HL-60 (cell line): ENCODE measurements around the gene TNIK.

Source experiments
- DNase-seq, 2 experiments: peaks; one replicate each; pipeline ENCODE4 v3.0.0-alpha.2; 2010 to 2020; ENCODE audit warnings: low read depth in 1 of 2, low spot score in 1 of 2
- H3K27ac ChIP-seq: fragments of 250-450 bp; sonication (Bioruptor Pico); replicated peaks from 2 replicates; pipeline ENCODE4 v1.5.1; 2020; ENCODE audit warnings: mild to moderate bottlenecking, moderate library complexity
- H3K27me3 ChIP-seq: fragments of 250-450 bp; sonication (Bioruptor Pico); 2 replicates; pipeline ENCODE4 v1.5.1; 2021; ENCODE audit warnings: mild to moderate bottlenecking, moderate library complexity; ENCODE audit not compliant: insufficient read depth, poor library complexity, severe bottlenecking
- H3K4me3 ChIP-seq: replicated peaks from 2 replicates; pipeline ENCODE4 v1.5.1; 2011; ENCODE audit warnings: mild to moderate bottlenecking, control low read depth, low read length; ENCODE audit not compliant: insufficient read depth
- CTCF ChIP-seq: IDR thresholded peaks from one replicate; pipeline ENCODE4 v1.5.1; 2011; ENCODE audit warnings: low read length, control low read depth, inconsistent platforms; ENCODE audit not compliant: insufficient read depth
- GABPA ChIP-seq: IDR thresholded peaks from 2 replicates; pipeline ENCODE4 v1.6.1; 2012; ENCODE audit warnings: low read depth
- POLR2AphosphoS5 ChIP-seq: IDR thresholded peaks from 2 replicates; pipeline ENCODE4 v1.6.1; 2012; ENCODE audit warnings: low read depth
- REST ChIP-seq: IDR thresholded peaks from 2 replicates; pipeline ENCODE4 v1.6.1; 2012; ENCODE audit warnings: low read depth; ENCODE audit not compliant: insufficient replicate concordance
- SPI1 ChIP-seq: IDR thresholded peaks from 2 replicates; pipeline ENCODE4 v1.6.1; 2012; ENCODE audit warnings: low read depth, mild to moderate bottlenecking, borderline replicate concordance

Gene TNIK

GRCh38 chr3:171336406-171336805 is 123.8 kb downstream of the TNIK start:
- H3K27me3 ChIP-seq, result peaks cover 6% of the 10 kb centered on the region
- no peak overlapping the region for H3K27ac ChIP-seq
- TF ChIP-seq REST, result no peak
- TF ChIP-seq CTCF, result no peak
- no peak for TF ChIP-seq POLR2AphosphoS5
- no peak for TF ChIP-seq SPI1
- TF ChIP-seq GABPA, result no peak
- H3K4me3 ChIP-seq, result no peak overlapping the region
- no peak for DNase-seq

GRCh38 chr3:171335559-171335958 is 124.6 kb downstream of the TNIK start:
- no peak for TF ChIP-seq POLR2AphosphoS5
- TF ChIP-seq REST, result no peak
- no peak for TF ChIP-seq GABPA

GRCh38 chr3:171334465-171334811 is 125.8 kb downstream of the TNIK start:
- peaks cover 6% of the 10 kb centered on the region for H3K27me3 ChIP-seq
- no peak for DNase-seq
- H3K4me3 ChIP-seq, result no peak overlapping the region
- TF ChIP-seq POLR2AphosphoS5 (no peak), SPI1 (no peak), GABPA (no peak), CTCF (no peak), REST (no peak)
- no peak overlapping the region for H3K27ac ChIP-seq

More at GRCh38 chr3:171335559-171335958, 124.6 kb downstream of the TNIK start:
- Histone ChIP-seq H3K27me3 (peaks cover 6% of the 10 kb centered on the region), H3K27ac (no peak overlapping the region), H3K4me3 (no peak overlapping the region)
- no peak for DNase-seq
